Measurements from ENCODE around the gene URGCP. TPM values are rescaled to one million over a fixed set of nuclear protein-coding genes. Genes with fewer than 3 reads are reported as not detected.

Gene URGCP
- polyA plus RNA-seq, 1 of the 3 experiments (the other 2 are of a cell fraction): 22.9 TPM

GRCh38 chr7:43868181-43868580 is 38.2 kb downstream of the URGCP start (continued):
- TF ChIP-seq USF2 (IDR thresholded peaks at IDR 0.05; ENCODE audit: borderline replicate concordance, low read depth, low read length): no peak
- TF ChIP-seq, protein P1, sequence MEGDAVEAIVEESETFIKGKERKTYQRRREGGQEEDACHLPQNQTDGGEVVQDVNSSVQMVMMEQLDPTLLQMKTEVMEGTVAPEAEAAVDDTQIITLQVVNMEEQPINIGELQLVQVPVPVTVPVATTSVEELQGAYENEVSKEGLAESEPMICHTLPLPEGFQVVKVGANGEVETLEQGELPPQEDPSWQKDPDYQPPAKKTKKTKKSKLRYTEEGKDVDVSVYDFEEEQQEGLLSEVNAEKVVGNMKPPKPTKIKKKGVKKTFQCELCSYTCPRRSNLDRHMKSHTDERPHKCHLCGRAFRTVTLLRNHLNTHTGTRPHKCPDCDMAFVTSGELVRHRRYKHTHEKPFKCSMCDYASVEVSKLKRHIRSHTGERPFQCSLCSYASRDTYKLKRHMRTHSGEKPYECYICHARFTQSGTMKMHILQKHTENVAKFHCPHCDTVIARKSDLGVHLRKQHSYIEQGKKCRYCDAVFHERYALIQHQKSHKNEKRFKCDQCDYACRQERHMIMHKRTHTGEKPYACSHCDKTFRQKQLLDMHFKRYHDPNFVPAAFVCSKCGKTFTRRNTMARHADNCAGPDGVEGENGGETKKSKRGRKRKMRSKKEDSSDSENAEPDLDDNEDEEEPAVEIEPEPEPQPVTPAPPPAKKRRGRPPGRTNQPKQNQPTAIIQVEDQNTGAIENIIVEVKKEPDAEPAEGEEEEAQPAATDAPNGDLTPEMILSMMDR (IDR thresholded peaks at IDR 0.05): no peak
- TF ChIP-seq CHD2 (IDR thresholded peaks at IDR 0.05; ENCODE audit: low read length, partially characterized antibody): no peak
- no peak for TF ChIP-seq YY1 (IDR thresholded peaks at IDR 0.05; ENCODE audit: low read depth)
- TF ChIP-seq FOXJ3 (CRISPR knock-in tag; IDR thresholded peaks at IDR 0.05): no peak

DNA sequence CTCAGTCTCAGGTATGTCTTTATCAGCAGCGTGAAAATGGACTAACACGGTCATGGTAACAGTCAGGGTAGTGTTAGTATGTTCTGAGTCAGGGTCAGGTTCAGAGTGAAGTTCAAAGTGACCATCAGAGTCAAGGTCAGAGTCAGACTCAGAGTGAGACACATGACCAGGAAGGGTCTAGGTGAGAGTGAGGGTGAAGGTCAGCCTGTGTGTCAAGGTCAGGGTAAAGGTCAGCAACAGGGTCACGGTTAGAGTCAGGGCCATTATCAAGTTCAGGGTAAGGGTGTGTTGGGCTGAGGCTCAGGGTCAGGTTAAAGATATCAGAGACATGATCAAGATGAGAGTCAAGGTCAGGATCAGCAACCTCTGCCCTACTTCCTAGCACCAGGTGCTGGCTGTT is 41.1 kb downstream of the URGCP start:
- WGBS (ENCODE audit: low lambda C conversion rate): 100% methylated on average over 3 of the region's 3 CpGs
- Histone ChIP-seq H3K4me2 (no peak overlapping the region), H3K4me3 (ENCODE audit: low read depth in 2 of 2, low read length in 1 of 2) (no peak overlapping the region), H4K20me1 (ENCODE audit: insufficient read depth) (no peaks in the 10 kb centered on the region), H3K9me3 (no peaks in the 10 kb centered on the region), H3K36me3 (replicated peaks in 1 of 2; ENCODE audit: control insufficient read depth in 1 of 2, insufficient read depth in 2 of 2, low read length in 1 of 2) (peaks cover 17 to 24% of the 10 kb centered on the region in 2 experiments), H2AFZ (ENCODE audit: low read depth) (no peak overlapping the region), H3K4me1 (ENCODE audit: control insufficient read depth in 1 of 2, insufficient read depth in 2 of 2, low read depth in 1 of 2, low read length in 1 of 2) (peaks cover 7 to 12% of the 10 kb centered on the region in 2 experiments; a peak in 3 of 4 replicates), H3K79me2 (ENCODE audit: insufficient read depth) (peaks cover 13% of the 10 kb centered on the region), H3K9ac (no peak overlapping the region), H3K27me3 (ENCODE audit: insufficient read depth) (peaks cover 8% of the 10 kb centered on the region; the same call in 1 of the 2 replicates), H3F3A (replicated peaks; ENCODE audit: insufficient read depth) (peaks cover 14% of the 10 kb centered on the region), H3K9me2 (no peaks in the 10 kb centered on the region), H3K27ac (ENCODE audit: low read depth in 2 of 2, low read length in 1 of 2) (no peak overlapping the region)
- ChIA-PET CTCF (interaction anchor here (1.3 kb wide), 1 partner anchor 27 kb away, joined by 6 read pairs; no protein-coding TSS in a partner anchor), POLR2A (no interaction called here)
- no peak for DNase-seq
- no peak for TF ChIP-seq MEF2A (IDR thresholded peaks at IDR 0.05; ENCODE audit: borderline replicate concordance, low read depth)

DNA sequence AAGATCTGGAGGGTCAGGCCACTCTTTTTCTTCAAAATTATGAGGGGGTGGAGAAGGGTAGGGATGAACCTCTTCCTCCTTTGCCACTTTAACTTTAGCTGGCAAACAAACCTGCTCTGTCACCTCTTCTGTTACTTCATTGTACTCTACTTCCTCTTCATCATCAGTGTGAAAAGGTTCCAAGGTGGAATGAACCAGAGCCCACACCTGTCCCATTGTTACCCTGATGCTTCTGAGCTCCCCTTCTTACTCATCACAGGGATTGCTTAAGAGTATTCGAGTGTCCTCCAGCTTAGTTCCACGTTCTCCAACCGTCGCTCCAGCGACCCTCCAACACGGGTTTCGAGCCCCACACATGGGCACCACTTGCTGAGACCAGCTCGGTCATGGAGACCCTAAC is 42.3 kb downstream of the URGCP start:
- CTCF ChIA-PET: interaction anchor here (1.3 to 7.2 kb wide), 2 partner anchors 26 to 282 kb away, joined by 5 to 49 read pairs; partner anchors contain the start of gene STK17A
- H3K4me2 ChIP-seq: no peak overlapping the region
- H3K9me3 ChIP-seq: no peaks in the 10 kb centered on the region
- no peak for DNase-seq
- peaks cover 6% of the 10 kb centered on the region for H3F3A ChIP-seq (replicated peaks; ENCODE audit: insufficient read depth)
- H3K4me1 ChIP-seq (ENCODE audit: control insufficient read depth in 1 of 2, insufficient read depth in 2 of 2, low read depth in 1 of 2, low read length in 1 of 2): peaks cover 0 to 7% of the 10 kb centered on the region in 2 experiments; a peak in 2 of 4 replicates
- H3K36me3 ChIP-seq (replicated peaks in 1 of 2; ENCODE audit: control insufficient read depth in 1 of 2, insufficient read depth in 2 of 2, low read length in 1 of 2): peaks cover 17 to 24% of the 10 kb centered on the region in 2 experiments
- no peaks in the 10 kb centered on the region for H3K9me2 ChIP-seq
- H3K79me2 ChIP-seq (ENCODE audit: insufficient read depth): peaks cover 13% of the 10 kb centered on the region
- H3K27me3 ChIP-seq (ENCODE audit: insufficient read depth): peaks cover 8% of the 10 kb centered on the region; the same call in 1 of the 2 replicates
- H3K4me3 ChIP-seq (ENCODE audit: low read depth in 2 of 2, low read length in 1 of 2): no peak overlapping the region
- no peaks in the 10 kb centered on the region for H4K20me1 ChIP-seq (ENCODE audit: insufficient read depth)
- H2AFZ ChIP-seq (ENCODE audit: low read depth): no peak overlapping the region
- no peak overlapping the region for H3K27ac ChIP-seq (ENCODE audit: low read depth in 2 of 2, low read length in 1 of 2)
- no peak overlapping the region for H3K9ac ChIP-seq
- WGBS (ENCODE audit: low lambda C conversion rate): 93% methylated on average over 8 of the region's 8 CpGs
- POLR2A ChIA-PET: no interaction called here
- TF ChIP-seq JUND (IDR thresholded peaks at IDR 0.05) (no peak), RXRA (IDR thresholded peaks at IDR 0.05; ENCODE audit: borderline replicate concordance, low read depth) (no peak), GABPA (IDR thresholded peaks at IDR 0.05; ENCODE audit: low read depth) (no peak), ELF1 (IDR thresholded peaks at IDR 0.05) (no peak), TEAD4 (IDR thresholded peaks at IDR 0.05; ENCODE audit: borderline replicate concordance, insufficient read depth) (no peak), GATA2 (CRISPR knock-in tag; IDR thresholded peaks at IDR 0.05) (no peak), IRF3 (IDR thresholded peaks at IDR 0.05; ENCODE audit: low read depth, low read length) (no peak), EZH2phosphoT487 (IDR thresholded peaks at IDR 0.05; ENCODE audit: borderline replicate concordance, low read depth) (no peak), RAD21 (IDR thresholded peaks at IDR 0.05; ENCODE audit: low read length) (no peak), NFIC (IDR thresholded peaks at IDR 0.05; ENCODE audit: borderline replicate concordance) (no peak), FOXJ3 (CRISPR knock-in tag; IDR thresholded peaks at IDR 0.05) (no peak), SIN3A (IDR thresholded peaks at IDR 0.05; ENCODE audit: borderline replicate concordance, low read depth, low read length) (no peak), USF2 (IDR thresholded peaks at IDR 0.05; ENCODE audit: borderline replicate concordance, low read depth, low read length) (no peak), CHD2 (IDR thresholded peaks at IDR 0.05; ENCODE audit: low read length, partially characterized antibody) (no peak), RCOR1 (IDR thresholded peaks at IDR 0.05; ENCODE audit: low read length) (no peak), RFX5 (IDR thresholded peaks at IDR 0.05; ENCODE audit: low read length) (no peak)
- TF ChIP-seq, protein P1 (IDR thresholded peaks at IDR 0.05): no peak

Measured in SK-N-SH (cell line).